Activated CD8-positive, alpha-beta T cell treated with anti-CD3 and anti-CD28 coated beads, Interleukin-2, amount 10 ng/mL, durations not matched to agents 7 days and 5 days (primary cell): Measurements from ENCODE around the gene CLN6. TPM values are rescaled to one million over a fixed set of nuclear protein-coding genes. Genes with fewer than 3 reads are reported as not detected.

Source experiments
- ATAC-seq: fragments of 150-1000 bp; cut with Tn5 transposase; one replicate; pipeline ENCODE4 v1.10.0; 2021; ENCODE audit warnings: moderate library complexity
- CTCF ChIA-PET: fragments of 350-600 bp; sonication (Branson Sonifier 250); formaldehyde crosslinking; loops from one replicate; lab custom pipeline; 2021; ENCODE audit warnings: antibody characterized with exemption; lab: Charles Lee
- POLR2A ChIA-PET: fragments of 350-600 bp; sonication (Branson Sonifier 250); formaldehyde crosslinking; loops from one replicate; lab custom pipeline; 2021; ENCODE audit warnings: antibody characterized with exemption; lab: Charles Lee
- DNase-seq: peaks from one replicate; pipeline ENCODE4 v3.0.0-alpha.2; 2020
- H3K27ac Mint-ChIP-seq: one replicate; pipeline ENCODE4 v1.8.0; 2021; ENCODE audit warnings: mild to moderate bottlenecking, mixed read lengths
- H3K27me3 Mint-ChIP-seq: one replicate; pipeline ENCODE4 v1.8.0; 2021; ENCODE audit warnings: low read depth, mixed read lengths
- H3K36me3 Mint-ChIP-seq: one replicate; pipeline ENCODE4 v1.8.0; 2021; ENCODE audit warnings: low read depth, mixed read lengths
- H3K4me1 Mint-ChIP-seq: one replicate; pipeline ENCODE4 v1.8.0; 2021; ENCODE audit warnings: low read depth, mixed read lengths
- H3K4me3 Mint-ChIP-seq: one replicate; pipeline ENCODE4 v1.8.0; 2021; ENCODE audit warnings: mild to moderate bottlenecking, mixed read lengths
- H3K9me3 Mint-ChIP-seq: one replicate; pipeline ENCODE4 v1.8.0; 2022; ENCODE audit warnings: mixed read lengths; ENCODE audit not compliant: insufficient read depth
- total RNA-seq, 2 experiments: library from RNA; stranded (reverse); gene quantifications; one replicate each; pipeline ENCODE4 v1.2.3, GENCODE V29; 2021

CLN6 gene
- total RNA-seq = 10 to 100 TPM; 64.5 to 69.7 TPM

- Mint-ChIP-seq H3K27ac (peak within 1 kb of the TSS; percentile 93), H3K36me3 (peaks cover 17% of the 10 kb centered on the region), H3K9me3 (no peaks in the 10 kb centered on the region), H3K4me3 (peak within 1 kb of the TSS; percentile 90), H3K27me3 (no peaks in the 10 kb centered on the region), H3K4me1 (peaks cover 48% of the 10 kb centered on the region)
- POLR2A ChIA-PET = interaction anchor here (0.5 to 4.1 kb wide), 6 partner anchors 9 to 389 kb away, joined by 3 to 32 read pairs (median 4); partner anchors contain the start of genes FEM1B and PIAS1
- DNase-seq = peak; percentile 89
- CTCF ChIA-PET = interaction anchor here (0.7 to 3.3 kb wide), 9 partner anchors 10 to 77 kb away, joined by 3 to 15 read pairs (median 5); partner anchors contain the start of gene FEM1B
- ATAC-seq = peak; percentile 92
Measured at GRCh38 chr15:68229386-68230156, at the start of gene CLN6. TSS of gene CLN6 (minus strand) at chr15:68229728. CDS start at chr15:68229584, 144 bp downstream.

- POLR2A ChIA-PET = interaction anchor here (1.7 to 3.1 kb wide), 3 partner anchors 20 to 26 kb away, joined by 8 to 28 read pairs (median 8); no protein-coding TSS in a partner anchor
- H3K4me3 Mint-ChIP-seq = peak overlapping the region; percentile 88
Measured at GRCh38 chr15:68278595-68279405, 49.3 kb upstream of the CLN6 start.

GRCh38 chr15:68278345-68278594 is 48.7 kb upstream of the CLN6 start:
- Mint-ChIP-seq H3K27ac (peak overlapping the region; percentile 98), H3K27me3 (no peaks in the 10 kb centered on the region), H3K9me3 (no peaks in the 10 kb centered on the region), H3K36me3 (peaks cover 25% of the 10 kb centered on the region), H3K4me3 (peak overlapping the region; percentile 88), H3K4me1 (peaks cover 39% of the 10 kb centered on the region)
- ATAC-seq (no peak), DNase-seq (peak; percentile 81)
- POLR2A ChIA-PET = interaction anchor here (1.2 to 3.1 kb wide), 11 partner anchors 9 to 101 kb away, joined by 4 to 32 read pairs (median 8); partner anchors contain the start of gene CLN6
- CTCF ChIA-PET = interaction anchor here (1.0 to 6.2 kb wide), 8 partner anchors 15 to 104 kb away, joined by 3 to 37 read pairs (median 4); no protein-coding TSS in a partner anchor

More at GRCh38 chr15:68278595-68279405, 49.3 kb upstream of the CLN6 start:
- ATAC-seq (no peak), DNase-seq (no peak)
- Mint-ChIP-seq H3K9me3 (no peaks in the 10 kb centered on the region), H3K27me3 (no peaks in the 10 kb centered on the region), H3K27ac (peak overlapping the region; percentile 98), H3K36me3 (peaks cover 25% of the 10 kb centered on the region), H3K4me1 (peaks cover 41% of the 10 kb centered on the region)
- CTCF ChIA-PET = interaction anchor here (1.0 to 6.2 kb wide), 6 partner anchors 11 to 104 kb away, joined by 3 to 37 read pairs (median 13); no protein-coding TSS in a partner anchor

- Mint-ChIP-seq H3K4me3 (peak within 1 kb of the TSS; percentile 88), H3K36me3 (peaks cover 25% of the 10 kb centered on the region), H3K27me3 (no peaks in the 10 kb centered on the region), H3K27ac (peak within 1 kb of the TSS; percentile 98), H3K4me1 (peaks cover 39% of the 10 kb centered on the region), H3K9me3 (no peaks in the 10 kb centered on the region)
- ChIA-PET CTCF (interaction anchor here (1.0 to 6.2 kb wide), 11 partner anchors 11 to 272 kb away, joined by 3 to 37 read pairs (median 4); no protein-coding TSS in a partner anchor), POLR2A (interaction anchor here (0.6 to 3.1 kb wide), 20 partner anchors 9 to 543 kb away, joined by 3 to 32 read pairs (median 6); partner anchors contain the start of genes ANP32A and CLN6)
- DNase-seq = peak; percentile 90
- peak; percentile 82 for ATAC-seq
Measured at GRCh38 chr15:68277603-68278344, 48.2 kb upstream of the CLN6 start, which contains the start of gene FEM1B. TSS of gene FEM1B (plus strand) at chr15:68277745. CDS start at chr15:68278418, 673 bp downstream.

- no peaks in the 10 kb centered on the region for H3K27me3 Mint-ChIP-seq
- peak overlapping the region; percentile 88 for H3K4me3 Mint-ChIP-seq
- H3K36me3 Mint-ChIP-seq = peaks cover 24% of the 10 kb centered on the region
- H3K27ac Mint-ChIP-seq = peak overlapping the region; percentile 98
- no peaks in the 10 kb centered on the region for H3K9me3 Mint-ChIP-seq
- peaks cover 39% of the 10 kb centered on the region for H3K4me1 Mint-ChIP-seq
- DNase-seq = no peak
- ChIA-PET POLR2A (interaction anchor here (0.6 to 3.1 kb wide), 21 partner anchors 8 to 543 kb away, joined by 3 to 32 read pairs (median 6); partner anchors contain the start of genes ANP32A and CLN6), CTCF (interaction anchor here (1.0 to 6.2 kb wide), 9 partner anchors 11 to 273 kb away, joined by 3 to 37 read pairs (median 4); no protein-coding TSS in a partner anchor)
- ATAC-seq = peak; percentile 8
Measured at GRCh38 chr15:68277131-68277602, 47.6 kb upstream of the CLN6 start.

GRCh38 chr15:68276668-68277067 is 47.1 kb upstream of the CLN6 start:
- CTCF ChIA-PET = interaction anchor here (1.0 to 6.2 kb wide), 7 partner anchors 12 to 274 kb away, joined by 3 to 37 read pairs (median 4); no protein-coding TSS in a partner anchor
- Mint-ChIP-seq H3K4me1 (peaks cover 34% of the 10 kb centered on the region), H3K4me3 (peak overlapping the region; percentile 88), H3K9me3 (no peaks in the 10 kb centered on the region), H3K27me3 (peaks cover 2% of the 10 kb centered on the region), H3K27ac (peak overlapping the region; percentile 98), H3K36me3 (peaks cover 20% of the 10 kb centered on the region)
- no peak for DNase-seq
- POLR2A ChIA-PET = interaction anchor here (0.8 to 3.1 kb wide), 16 partner anchors 8 to 135 kb away, joined by 3 to 32 read pairs (median 8); partner anchors contain the start of gene CLN6
- no peak for ATAC-seq

- peaks cover 21% of the 10 kb centered on the region for H3K4me1 Mint-ChIP-seq
- no peaks in the 10 kb centered on the region for H3K9me3 Mint-ChIP-seq
- H3K36me3 Mint-ChIP-seq = peaks cover 16% of the 10 kb centered on the region
- peaks cover 2% of the 10 kb centered on the region for H3K27me3 Mint-ChIP-seq
- ChIA-PET POLR2A (no interaction called here), CTCF (interaction anchor here (4.6 to 6.2 kb wide), 2 partner anchors 18 to 22 kb away, joined by 23 to 37 read pairs; no protein-coding TSS in a partner anchor)
- H3K4me3 Mint-ChIP-seq = no peak overlapping the region
- no peak for DNase-seq
- H3K27ac Mint-ChIP-seq = no peak overlapping the region
- no peak for ATAC-seq
Measured at GRCh38 chr15:68275165-68275746, 45.7 kb upstream of the CLN6 start.

GRCh38 chr15:68274201-68274848 is 44.8 kb upstream of the CLN6 start:
- Mint-ChIP-seq H3K4me3 (no peak overlapping the region), H3K9me3 (no peaks in the 10 kb centered on the region), H3K36me3 (peaks cover 10% of the 10 kb centered on the region), H3K4me1 (peaks cover 12% of the 10 kb centered on the region), H3K27ac (no peak overlapping the region), H3K27me3 (peaks cover 2% of the 10 kb centered on the region)
- CTCF ChIA-PET = interaction anchor here (2.1 kb wide), 1 partner anchor 32 kb away, joined by 6 read pairs; no protein-coding TSS in a partner anchor
- POLR2A ChIA-PET = no interaction called here
- DNase-seq = no peak
- no peak for ATAC-seq

- POLR2A ChIA-PET = no interaction called here
- ATAC-seq (no peak), DNase-seq (no peak)
- H3K4me3 Mint-ChIP-seq = no peak overlapping the region
- CTCF ChIA-PET = interaction anchor here (2.1 kb wide), 1 partner anchor 34 kb away, joined by 6 read pairs; no protein-coding TSS in a partner anchor
- no peak overlapping the region for H3K27ac Mint-ChIP-seq
- no peaks in the 10 kb centered on the region for H3K36me3 Mint-ChIP-seq
- H3K9me3 Mint-ChIP-seq = no peaks in the 10 kb centered on the region
- H3K27me3 Mint-ChIP-seq = peaks cover 2% of the 10 kb centered on the region
- peaks cover 9% of the 10 kb centered on the region for H3K4me1 Mint-ChIP-seq
Measured at GRCh38 chr15:68272721-68273271, 43.3 kb upstream of the CLN6 start.
